GF-D8 (cell line): ENCODE measurements around the gene SCFD2.
A peak's percentile ranks its signal among the peaks of the same experiment; 100 is the strongest.
"Not testable (repeated sequence)": the region's sequence is repeated elsewhere in the genome, so short reads cannot be mapped to it uniquely, and the experiment has no call there.

ENCODE experiments used
- DNase-seq: peaks from one replicate; lab custom pipeline; 2025; lab: John Stamatoyannopoulos, UW

Gene SCFD2

GRCh38 chr4:53049528-53049927 is 316.3 kb downstream of the SCFD2 start:
- no peak for DNase-seq

- no peak for DNase-seq
Observed at GRCh38 chr4:53044651-53044960, 321.3 kb downstream of the SCFD2 start.

- DNase-seq = no peak
Observed at GRCh38 chr4:53043891-53044650, 321.8 kb downstream of the SCFD2 start.

GRCh38 chr4:53043055-53043454 is 322.8 kb downstream of the SCFD2 start:
- no peak for DNase-seq

GRCh38 chr4:53040851-53041250 is 325.0 kb downstream of the SCFD2 start:
- DNase-seq = no peak

GRCh38 chr4:53040459-53040815 is 325.4 kb downstream of the SCFD2 start:
- DNase-seq = no peak

GRCh38 chr4:53039741-53040458 is 326.0 kb downstream of the SCFD2 start:
- peak; percentile 61 for DNase-seq

GRCh38 chr4:53037892-53038291 is 328.0 kb downstream of the SCFD2 start:
- no peak for DNase-seq

GRCh38 chr4:53032908-53033307 is 333.0 kb downstream of the SCFD2 start:
- DNase-seq = not testable (repeated sequence)

- no peak for DNase-seq
Observed at GRCh38 chr4:53026233-53026632, 339.6 kb downstream of the SCFD2 start.

GRCh38 chr4:53023677-53024299 is 342.1 kb downstream of the SCFD2 start:
- DNase-seq = no peak

- no peak for DNase-seq
Observed at GRCh38 chr4:53022513-53023100, 343.3 kb downstream of the SCFD2 start.

GRCh38 chr4:53021754-53022512 is 343.9 kb downstream of the SCFD2 start:
- DNase-seq = no peak

- no peak for DNase-seq
Observed at GRCh38 chr4:53019485-53020382, 346.1 kb downstream of the SCFD2 start.

- no peak for DNase-seq
Observed at GRCh38 chr4:53018471-53018870, 347.4 kb downstream of the SCFD2 start.

GRCh38 chr4:53016099-53016820 is 349.6 kb downstream of the SCFD2 start:
- no peak for DNase-seq

- DNase-seq = no peak
Observed at GRCh38 chr4:53015681-53016080, 350.2 kb downstream of the SCFD2 start.

- DNase-seq = no peak
Observed at GRCh38 chr4:53014881-53015280, 351.0 kb downstream of the SCFD2 start.

GRCh38 chr4:53013873-53014775 is 351.7 kb downstream of the SCFD2 start:
- no peak for DNase-seq
